ENCODE measurements around the gene TPRX2.
"Not testable (repeated sequence)": the region's sequence is repeated elsewhere in the genome, so short reads cannot be mapped to it uniquely, and the experiment has no call there.

The TPRX2 gene

GRCh38 chr19:47863514-47863936 lies 4.5 kb downstream of the TPRX2 start:
- peak; percentile 90 for DNase-seq

DNA sequence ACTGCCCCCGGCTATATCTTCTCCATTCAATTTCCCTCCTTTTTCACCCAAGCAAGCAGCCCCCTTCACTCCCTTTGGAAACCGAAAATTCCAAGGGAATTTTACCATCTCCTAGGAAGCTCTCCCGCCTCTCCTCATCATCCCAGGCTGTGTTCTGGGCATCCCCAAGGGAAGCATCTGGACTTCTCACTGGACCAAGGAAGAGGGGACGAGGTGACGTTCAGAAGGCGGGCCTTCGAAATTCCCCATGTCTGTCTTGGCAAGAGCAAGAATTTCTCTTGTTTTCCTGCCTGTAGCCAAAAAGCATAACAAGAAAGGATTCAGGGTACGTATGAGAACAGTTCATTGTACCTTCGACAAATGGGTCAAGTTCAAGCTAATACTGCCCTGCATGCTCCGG lies 6.1 kb downstream of the TPRX2 start:
- DNase-seq, result no peak

DNA sequence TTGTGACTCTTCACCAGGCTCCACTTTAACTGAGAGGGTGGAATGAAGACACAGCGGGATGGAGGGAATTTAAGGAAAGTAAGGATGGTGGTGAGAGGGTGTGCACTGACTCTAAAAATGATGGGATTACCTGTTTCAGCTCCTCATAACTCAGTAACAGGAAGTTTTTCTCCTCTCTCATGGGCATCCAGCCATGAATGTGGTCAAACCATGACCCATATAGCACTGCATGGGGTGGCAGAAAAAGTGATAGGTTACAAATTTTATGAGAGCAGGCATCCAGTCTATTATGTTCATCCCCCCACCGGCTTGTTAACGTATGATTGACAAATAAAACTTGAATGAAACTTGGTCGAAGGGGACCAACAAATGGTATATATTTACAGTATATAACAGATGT lies 19.9 kb downstream of the TPRX2 start:
- DNase-seq, result no peak

- not testable (repeated sequence) for DNase-seq
Observed at GRCh38 chr19:47879385-47879784, 20.4 kb downstream of the TPRX2 start.

DNA sequence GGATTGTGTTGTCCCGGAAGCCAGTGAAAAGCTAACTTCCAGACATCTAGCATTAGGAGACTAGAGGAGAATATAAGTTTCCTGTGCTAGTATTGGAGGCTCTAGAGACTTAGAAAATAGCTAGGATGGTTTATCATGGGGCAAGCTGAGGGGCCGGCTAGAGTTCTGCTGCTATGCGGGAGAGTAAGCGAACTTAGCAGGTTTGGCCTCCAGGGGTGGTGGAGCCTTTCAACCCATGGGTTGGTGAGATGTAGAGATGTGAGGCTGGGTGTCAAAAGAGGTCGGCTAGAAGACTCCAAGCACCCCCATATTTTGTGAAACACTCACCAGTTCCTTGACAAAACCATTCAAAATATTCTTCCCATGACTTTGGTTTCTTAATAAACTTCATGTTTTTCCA lies 22.7 kb downstream of the TPRX2 start:
- no peak for DNase-seq

DNA sequence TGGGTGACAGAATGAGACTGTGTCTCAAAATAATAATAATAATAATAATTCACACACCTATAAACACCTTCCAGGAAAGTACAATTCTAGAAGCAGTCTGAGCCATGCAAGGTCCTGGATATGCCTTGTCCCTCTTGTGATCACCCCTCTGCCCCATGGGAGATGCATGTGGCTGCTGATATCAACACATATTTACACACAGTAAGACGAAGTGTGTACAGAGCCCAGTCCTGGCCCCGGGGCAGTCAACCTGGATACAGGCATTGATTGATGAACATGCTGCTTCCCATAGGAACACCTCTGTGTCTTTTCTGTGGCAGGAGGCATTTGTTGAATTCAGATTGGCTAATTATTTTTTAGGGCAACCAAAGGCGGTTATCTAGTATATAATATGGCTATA lies 23.9 kb downstream of the TPRX2 start:
- DNase-seq, result no peak

DNA sequence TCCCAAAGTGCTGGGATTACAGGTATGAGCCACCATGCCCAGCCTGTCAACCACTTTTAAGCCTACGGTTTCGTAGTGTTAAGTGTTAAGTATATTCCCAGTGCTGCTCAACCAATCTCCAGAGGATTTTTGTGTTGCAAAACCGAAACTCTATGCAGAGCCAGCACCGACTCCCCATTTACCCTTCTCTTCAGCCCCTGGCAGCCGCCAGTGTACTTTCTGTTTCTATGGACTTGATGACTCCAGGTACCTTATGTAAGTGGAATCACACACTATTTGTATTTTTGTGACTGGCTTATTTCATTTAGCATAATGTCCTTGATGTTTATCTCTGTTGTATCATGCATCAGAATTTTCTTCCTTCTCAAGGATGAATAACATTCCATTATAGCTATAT lies 26.0 kb downstream of the TPRX2 start:
- no peak for DNase-seq

- DNase-seq, result no peak
Observed at GRCh38 chr19:47886010-47886559, 27.1 kb downstream of the TPRX2 start, which contains the start of gene SULT2A1. TSS of gene SULT2A1 (minus strand) at chr19:47886315. CDS start at chr19:47886257, 58 bp downstream.

- no peak for DNase-seq
Observed at GRCh38 chr19:47890865-47891621, 32.0 kb downstream of the TPRX2 start.

DNA sequence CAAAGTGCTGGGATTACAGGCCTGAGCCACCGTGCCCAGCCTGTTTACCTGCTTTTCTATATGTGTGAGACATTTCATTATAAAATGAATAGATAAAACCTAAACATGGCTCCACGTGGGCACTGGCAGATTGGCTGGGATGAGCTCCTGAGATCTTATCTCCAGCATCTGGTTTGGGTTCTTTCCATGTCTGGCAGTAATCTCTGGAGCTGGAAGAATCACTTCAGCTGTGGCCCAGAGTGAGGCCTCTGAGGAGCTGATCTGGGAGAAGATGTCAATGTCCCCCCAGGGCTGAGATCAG lies 32.5 kb downstream of the TPRX2 start:
- DNase-seq, result no peak

DNA sequence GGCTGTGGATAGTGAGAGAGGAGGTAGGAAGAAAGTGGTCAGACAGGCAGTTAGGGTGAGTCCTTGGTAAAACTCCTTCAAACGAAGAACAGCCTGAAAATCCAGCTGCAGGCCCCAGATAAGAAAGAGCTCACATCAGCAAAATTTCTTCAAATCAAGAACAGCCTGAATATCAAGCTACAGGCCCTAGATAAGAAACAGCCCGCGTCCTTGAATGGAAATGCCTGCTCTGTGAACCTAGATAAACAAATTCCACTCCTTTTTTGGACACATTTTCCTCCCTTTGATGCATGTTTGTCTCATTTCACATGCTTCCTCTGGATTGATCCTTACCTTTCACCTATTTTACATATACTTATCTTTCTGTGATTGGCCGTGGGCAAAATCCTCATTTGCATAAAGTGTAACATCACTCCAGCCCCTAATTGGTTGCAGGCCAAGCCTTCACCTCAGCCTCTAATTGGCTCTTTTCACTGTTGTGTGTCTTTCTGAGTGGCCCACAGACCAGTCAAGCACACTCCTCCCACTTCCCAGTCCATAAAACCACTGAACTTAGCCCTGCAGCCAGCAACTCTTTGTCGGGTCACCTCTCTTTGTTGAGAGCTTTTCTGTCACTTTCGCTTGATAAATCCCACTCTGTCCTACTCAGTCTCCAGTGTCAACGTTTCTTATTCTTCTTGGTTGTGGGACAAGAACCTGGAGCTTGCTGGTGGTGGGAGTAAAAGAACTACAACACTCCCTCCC lies 33.1 kb downstream of the TPRX2 start:
- DNase-seq, result no peak

DNA sequence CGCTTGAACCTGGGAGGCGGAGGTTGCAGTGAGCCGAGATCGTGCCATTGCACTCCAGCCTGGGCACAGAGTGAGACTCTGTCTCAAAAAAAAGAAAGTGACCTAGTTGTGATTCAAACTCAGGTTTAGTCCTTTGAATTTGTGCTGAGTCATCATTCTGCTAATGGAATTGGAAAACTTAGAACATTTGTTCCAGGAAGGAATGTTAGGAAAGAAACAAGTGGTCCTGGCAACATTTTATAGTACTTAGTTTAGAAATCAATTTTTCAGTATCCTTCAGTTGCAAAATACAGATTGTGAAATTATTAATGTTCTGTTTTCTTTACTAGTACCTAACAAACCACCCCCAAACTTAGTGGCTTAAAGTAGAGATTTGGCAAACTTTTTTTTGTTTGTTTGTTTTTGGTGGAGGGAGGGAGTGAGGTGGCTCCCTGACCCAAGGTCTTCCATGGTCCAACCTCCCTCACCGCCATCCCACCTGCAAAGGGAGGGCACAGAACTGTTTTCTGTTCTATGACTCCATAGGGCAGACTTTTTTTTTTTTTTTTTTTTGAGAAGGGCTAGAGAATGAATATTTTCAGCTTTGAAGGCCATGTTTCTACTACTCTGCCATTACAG lies 36.2 kb downstream of the TPRX2 start:
- DNase-seq, result no peak

GRCh38 chr19:47896019-47896418 lies 37.0 kb downstream of the TPRX2 start:
- no peak for DNase-seq

- no peak for DNase-seq
Observed at GRCh38 chr19:47896773-47897172, 37.7 kb downstream of the TPRX2 start.

DNA sequence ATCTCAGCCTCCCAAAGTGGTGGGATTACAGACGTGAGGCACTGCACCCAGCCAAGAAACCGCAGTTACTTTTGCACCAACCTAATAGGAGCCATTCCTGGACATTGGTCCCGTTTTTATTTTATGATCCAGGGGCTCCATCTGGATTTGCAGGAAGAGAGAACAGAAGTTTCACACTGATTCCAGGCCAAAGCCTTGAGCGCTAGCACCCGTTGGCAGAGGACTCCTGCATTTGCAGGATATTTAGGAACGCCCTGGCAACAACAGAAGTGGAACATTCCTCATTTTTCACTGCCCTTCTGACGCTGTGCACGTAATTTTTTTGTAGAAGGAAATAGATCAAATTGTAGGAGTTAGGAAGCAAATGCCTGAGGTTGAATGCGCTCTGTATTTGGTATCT lies 38.8 kb downstream of the TPRX2 start:
- no peak for DNase-seq

DNA sequence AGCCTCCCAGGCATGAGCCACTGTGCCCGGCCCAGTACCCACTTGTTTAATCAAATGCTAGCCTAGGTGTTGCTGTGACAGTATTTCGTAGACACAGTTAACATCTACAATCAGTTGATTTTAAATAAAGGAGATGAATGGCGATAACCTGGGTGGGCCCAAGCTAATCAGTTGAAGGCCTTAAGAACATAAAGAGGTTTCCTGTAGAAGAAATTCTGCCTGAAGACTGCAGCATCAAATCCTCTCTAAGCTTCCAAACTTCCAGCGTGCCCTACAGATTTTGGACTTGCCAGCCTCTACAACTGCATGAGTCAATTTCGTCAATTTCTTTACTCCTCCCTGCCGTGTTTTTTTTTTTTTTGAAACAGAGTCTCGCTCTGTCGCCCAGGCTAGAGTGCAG lies 40.3 kb downstream of the TPRX2 start:
- DNase-seq, result no peak

GRCh38 chr19:47901370-47901769 lies 42.3 kb downstream of the TPRX2 start:
- no peak for DNase-seq

- DNase-seq, result peak; percentile 67
Observed at GRCh38 chr19:47909350-47909749, 50.3 kb downstream of the TPRX2 start.

GRCh38 chr19:47910191-47910590 lies 51.2 kb downstream of the TPRX2 start:
- not testable (repeated sequence) for DNase-seq

All from stimulated activated CD4-positive, alpha-beta T cell treated with anti-CD3 and anti-CD28 coated beads, Interleukin-4, amount 100 ng/mL, for 1 hour (primary cell).